Keratinocyte (primary cell): Measurements from ENCODE around the gene ELL.

ENCODE experiments used
- EZH2 ChIP-seq: IDR thresholded peaks from one replicate; pipeline ENCODE4 v1.6.1; 2012; ENCODE audit warnings: inconsistent platforms, mild to moderate bottlenecking, low read length, moderate library complexity
- TF ChIP-seq, protein P1 (sequence below), 3 experiments: IDR thresholded peaks in 1 of 3; conservative IDR thresholded peaks in 1 of 3; optimal IDR thresholded peaks in 1 of 3; 2 replicates in 2 of 3; 3 replicates in 1 of 3; pipeline versions ENCODE3 to v1.5.1; 2011; ENCODE audit warnings: low read length in 3 of 3, mild to moderate bottlenecking in 3 of 3, moderate library complexity in 2 of 3, control low read depth in 1 of 3, inconsistent platforms in 1 of 3; ENCODE audit not compliant: insufficient read depth in 2 of 3; ENCODE audit errors: extremely low read depth in 1 of 3

- no peak for TF ChIP-seq EZH2
- TF ChIP-seq, protein P1, sequence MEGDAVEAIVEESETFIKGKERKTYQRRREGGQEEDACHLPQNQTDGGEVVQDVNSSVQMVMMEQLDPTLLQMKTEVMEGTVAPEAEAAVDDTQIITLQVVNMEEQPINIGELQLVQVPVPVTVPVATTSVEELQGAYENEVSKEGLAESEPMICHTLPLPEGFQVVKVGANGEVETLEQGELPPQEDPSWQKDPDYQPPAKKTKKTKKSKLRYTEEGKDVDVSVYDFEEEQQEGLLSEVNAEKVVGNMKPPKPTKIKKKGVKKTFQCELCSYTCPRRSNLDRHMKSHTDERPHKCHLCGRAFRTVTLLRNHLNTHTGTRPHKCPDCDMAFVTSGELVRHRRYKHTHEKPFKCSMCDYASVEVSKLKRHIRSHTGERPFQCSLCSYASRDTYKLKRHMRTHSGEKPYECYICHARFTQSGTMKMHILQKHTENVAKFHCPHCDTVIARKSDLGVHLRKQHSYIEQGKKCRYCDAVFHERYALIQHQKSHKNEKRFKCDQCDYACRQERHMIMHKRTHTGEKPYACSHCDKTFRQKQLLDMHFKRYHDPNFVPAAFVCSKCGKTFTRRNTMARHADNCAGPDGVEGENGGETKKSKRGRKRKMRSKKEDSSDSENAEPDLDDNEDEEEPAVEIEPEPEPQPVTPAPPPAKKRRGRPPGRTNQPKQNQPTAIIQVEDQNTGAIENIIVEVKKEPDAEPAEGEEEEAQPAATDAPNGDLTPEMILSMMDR (optimal IDR thresholded peaks at IDR 0.05 in 1 of 3, IDR thresholded peaks at IDR 0.05 in 1 of 3, conservative IDR thresholded peaks at IDR 0.05 in 1 of 3; ENCODE audit: extremely low read depth in 1 of 3, insufficient read depth in 2 of 3, low read length in 3 of 3) = no peak
These were observed 103.8 kb downstream of the ELL start for GRCh38 chr19:18418029-18418482.
